HFF-Myc (cell line): Measurements from ENCODE around the gene CEP192.

Source experiments
- DNase-seq: peaks from one replicate; pipeline ENCODE4 v3.0.0-alpha.2; 2011; ENCODE audit warnings: low read depth; ENCODE audit errors: extremely low read depth
- H3K4me3 ChIP-seq: replicated peaks from 2 replicates; pipeline ENCODE4 v1.5.1; 2011; ENCODE audit warnings: low read depth, mild to moderate bottlenecking, control low read depth, low read length
- CTCF ChIP-seq: IDR thresholded peaks from 2 replicates; pipeline ENCODE4 v1.5.1; 2012; ENCODE audit warnings: mild to moderate bottlenecking, low read depth, low read length, control low read depth; ENCODE audit errors: missing control alignments

CEP192 gene

DNA sequence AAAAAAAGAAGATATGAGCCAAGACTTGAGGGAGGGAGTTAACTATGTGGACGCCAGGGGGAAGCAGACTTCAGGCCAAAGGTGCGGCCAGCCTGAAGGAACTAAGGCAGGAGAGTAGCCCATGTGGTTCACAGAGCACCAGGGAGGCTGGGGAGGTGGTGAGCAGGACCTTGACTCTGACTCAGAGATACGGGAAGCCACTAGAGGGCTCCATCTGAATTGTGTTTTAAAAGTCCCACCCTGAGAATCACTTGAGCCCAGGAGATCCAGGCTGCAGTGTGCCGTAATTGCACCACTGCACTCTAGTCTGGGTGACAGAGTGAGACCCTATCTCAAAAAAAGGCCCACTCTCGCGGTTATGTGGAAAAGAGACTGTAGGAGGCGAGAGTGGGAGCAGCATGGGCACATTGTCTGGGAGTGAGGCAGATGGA, 12.3 kb downstream of the CEP192 start:
- peak; percentile 89 for DNase-seq
- H3K4me3 ChIP-seq: no peak overlapping the region
- TF ChIP-seq CTCF: peak; percentile 65

DNA sequence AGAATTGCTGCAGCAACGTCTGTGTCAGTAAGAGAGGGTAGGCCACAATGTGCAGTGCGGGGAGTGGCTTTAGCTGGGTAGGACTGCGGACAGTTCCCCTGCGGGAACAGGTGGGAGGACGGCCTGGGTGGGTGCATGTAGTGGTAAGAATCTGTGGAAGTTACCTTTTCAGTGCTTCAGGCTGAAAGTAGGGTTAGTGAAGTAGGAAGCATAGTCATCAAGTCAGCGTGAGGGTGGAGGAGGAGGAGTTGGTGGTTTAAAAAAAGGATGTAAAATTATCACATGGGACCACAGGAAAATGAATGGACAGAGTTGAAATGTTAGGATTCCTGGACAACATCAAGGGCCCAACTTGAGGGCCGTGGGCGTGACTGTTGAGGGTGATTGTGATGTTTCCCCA, 13.2 kb downstream of the CEP192 start:
- H3K4me3 ChIP-seq: no peak overlapping the region
- DNase-seq: no peak
- no peak for TF ChIP-seq CTCF

GRCh38 chr18:13005289-13005688, 14.1 kb downstream of the CEP192 start:
- no peak for DNase-seq
- no peak for TF ChIP-seq CTCF
- no peak overlapping the region for H3K4me3 ChIP-seq

- no peak overlapping the region for H3K4me3 ChIP-seq
- no peak for DNase-seq
- no peak for TF ChIP-seq CTCF
Measured at GRCh38 chr18:13006531-13007247, 15.5 kb downstream of the CEP192 start.

DNA sequence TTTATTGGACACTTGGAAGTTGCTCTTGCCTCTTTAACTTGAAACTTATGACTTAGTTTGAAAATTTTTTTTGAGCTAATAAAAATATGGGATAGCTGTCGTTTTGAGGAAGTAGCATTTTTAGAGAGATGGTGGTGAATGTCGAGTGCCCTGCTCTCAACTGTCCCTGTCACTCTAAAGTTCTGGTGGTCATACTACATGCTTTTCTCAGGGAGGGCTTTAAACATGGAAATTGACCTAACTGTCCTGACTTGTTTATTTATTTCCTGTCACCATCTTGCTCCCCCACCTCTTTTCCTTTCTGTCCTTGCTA, 16.0 kb downstream of the CEP192 start:
- DNase-seq: no peak
- no peak for TF ChIP-seq CTCF
- H3K4me3 ChIP-seq: no peak overlapping the region

DNA sequence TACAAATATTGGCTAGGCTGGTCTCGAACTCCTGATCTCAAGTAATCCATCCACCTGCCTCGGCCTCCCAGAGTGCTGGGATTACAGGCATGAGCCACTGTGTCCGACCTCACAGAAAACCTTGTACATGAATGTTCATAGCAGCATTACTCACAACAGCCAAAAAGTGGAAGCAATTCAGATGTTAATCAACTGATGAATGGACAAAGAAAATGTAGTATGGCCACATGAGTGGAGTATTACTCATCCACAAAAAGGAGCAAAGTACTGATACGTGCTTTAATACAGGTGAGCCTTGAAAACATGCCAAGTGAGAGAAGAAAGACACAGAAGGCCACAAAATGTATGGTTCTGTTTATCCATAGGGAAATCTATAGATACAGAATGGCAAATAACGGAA, 20.6 kb downstream of the CEP192 start:
- DNase-seq: no peak
- TF ChIP-seq CTCF: no peak

GRCh38 chr18:13014232-13014631, 23.1 kb downstream of the CEP192 start:
- H3K4me3 ChIP-seq: no peak overlapping the region
- DNase-seq: no peak
- no peak for TF ChIP-seq CTCF

More for the DNA sequence above, 20.6 kb downstream of the CEP192 start:
- H3K4me3 ChIP-seq: no peak overlapping the region
